Activated CD8-positive, alpha-beta T cell treated with anti-CD3 and anti-CD28 coated beads for 36 hours (primary cell): ENCODE measurements around the gene PDE6C. TPM values are rescaled to one million over a fixed set of nuclear protein-coding genes. Genes with fewer than 3 reads are reported as not detected.

Experiments used
- ATAC-seq: fragments of 200-7000 bp; cut with Tn5 transposase; one replicate; pipeline ENCODE4 v1.10.0; 2021; ENCODE audit warnings: mild to moderate bottlenecking, moderate library complexity
- CTCF ChIA-PET: fragments of 350-600 bp; sonication (Branson Sonifier 250); formaldehyde crosslinking; loops from one replicate; lab custom pipeline; 2021; ENCODE audit warnings: antibody characterized with exemption; lab: Charles Lee
- POLR2A ChIA-PET: fragments of 350-600 bp; sonication (Branson Sonifier 250); formaldehyde crosslinking; loops from one replicate; lab custom pipeline; 2021; ENCODE audit warnings: antibody characterized with exemption; lab: Charles Lee
- DNase-seq: peaks from one replicate; pipeline ENCODE4 v3.0.0-alpha.2; 2020
- H3K27ac Mint-ChIP-seq: one replicate; pipeline ENCODE4 v1.8.0; 2021; ENCODE audit warnings: mild to moderate bottlenecking, mixed read lengths
- H3K27me3 Mint-ChIP-seq: one replicate; pipeline ENCODE4 v1.8.0; 2021; ENCODE audit warnings: mixed read lengths
- H3K36me3 Mint-ChIP-seq: one replicate; pipeline ENCODE4 v1.8.0; 2021; ENCODE audit warnings: low read depth, mixed read lengths
- H3K4me1 Mint-ChIP-seq: one replicate; pipeline ENCODE4 v1.8.0; 2021; ENCODE audit warnings: low read depth, mixed read lengths
- H3K4me3 Mint-ChIP-seq: one replicate; pipeline ENCODE4 v1.8.0; 2021; ENCODE audit warnings: mild to moderate bottlenecking, moderate library complexity, mixed read lengths
- H3K9me3 Mint-ChIP-seq: one replicate; pipeline ENCODE4 v1.8.0; 2021; ENCODE audit warnings: mixed read lengths
- intact Hi-C: fragments of 100-400 bp; cut with micrococcal nuclease; formaldehyde crosslinking; loops from one replicate; pipeline ENCODE4 v1.10.0; 2022
- total RNA-seq, 2 experiments: library from RNA; stranded (reverse); gene quantifications; one replicate each; pipeline ENCODE4 v1.2.3, GENCODE V29; 2021
- TF ChIP-seq, protein P1 (sequence below): fragments of 200-600 bp; IDR thresholded peaks from one replicate; pipeline ENCODE4 v1.8.0; 2022; ENCODE audit warnings: antibody characterized with exemption, mild to moderate bottlenecking

The PDE6C gene
- total RNA-seq, 2 experiments from 2014 or later = not detected

DNA sequence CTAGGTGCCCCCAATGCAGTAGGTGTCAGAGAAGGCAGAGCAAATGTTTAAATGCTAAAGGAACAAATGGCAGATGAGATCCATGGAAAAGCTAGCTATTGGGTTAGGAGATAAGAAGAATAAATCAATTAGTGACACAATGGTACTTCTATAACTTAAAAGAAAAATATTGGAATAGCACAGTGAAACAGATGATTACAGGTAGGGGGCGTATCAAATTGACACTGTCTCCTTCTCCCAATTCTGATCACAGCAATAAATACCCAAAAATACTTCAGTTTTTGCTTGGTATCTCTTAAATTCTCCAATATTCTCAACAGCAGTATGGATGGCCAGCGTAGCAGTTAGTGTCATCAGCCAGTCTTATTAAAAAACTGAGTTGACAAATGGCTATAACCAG, 84.9 kb downstream of the PDE6C start:
- Mint-ChIP-seq H3K4me3 (no peak overlapping the region), H3K27ac (no peak overlapping the region), H3K36me3 (peaks cover 6% of the 10 kb centered on the region), H3K9me3 (no peaks in the 10 kb centered on the region), H3K27me3 (no peaks in the 10 kb centered on the region), H3K4me1 (peaks cover 8% of the 10 kb centered on the region)
- ChIA-PET POLR2A (no interaction called here), CTCF (interaction anchor here (1.1 kb wide), 1 partner anchor 321 kb away, joined by 3 read pairs; no protein-coding TSS in a partner anchor)
- intact Hi-C loops = no loop called here
- ATAC-seq (no peak), DNase-seq (no peak)
- TF ChIP-seq, protein P1, sequence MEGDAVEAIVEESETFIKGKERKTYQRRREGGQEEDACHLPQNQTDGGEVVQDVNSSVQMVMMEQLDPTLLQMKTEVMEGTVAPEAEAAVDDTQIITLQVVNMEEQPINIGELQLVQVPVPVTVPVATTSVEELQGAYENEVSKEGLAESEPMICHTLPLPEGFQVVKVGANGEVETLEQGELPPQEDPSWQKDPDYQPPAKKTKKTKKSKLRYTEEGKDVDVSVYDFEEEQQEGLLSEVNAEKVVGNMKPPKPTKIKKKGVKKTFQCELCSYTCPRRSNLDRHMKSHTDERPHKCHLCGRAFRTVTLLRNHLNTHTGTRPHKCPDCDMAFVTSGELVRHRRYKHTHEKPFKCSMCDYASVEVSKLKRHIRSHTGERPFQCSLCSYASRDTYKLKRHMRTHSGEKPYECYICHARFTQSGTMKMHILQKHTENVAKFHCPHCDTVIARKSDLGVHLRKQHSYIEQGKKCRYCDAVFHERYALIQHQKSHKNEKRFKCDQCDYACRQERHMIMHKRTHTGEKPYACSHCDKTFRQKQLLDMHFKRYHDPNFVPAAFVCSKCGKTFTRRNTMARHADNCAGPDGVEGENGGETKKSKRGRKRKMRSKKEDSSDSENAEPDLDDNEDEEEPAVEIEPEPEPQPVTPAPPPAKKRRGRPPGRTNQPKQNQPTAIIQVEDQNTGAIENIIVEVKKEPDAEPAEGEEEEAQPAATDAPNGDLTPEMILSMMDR = no peak

DNA sequence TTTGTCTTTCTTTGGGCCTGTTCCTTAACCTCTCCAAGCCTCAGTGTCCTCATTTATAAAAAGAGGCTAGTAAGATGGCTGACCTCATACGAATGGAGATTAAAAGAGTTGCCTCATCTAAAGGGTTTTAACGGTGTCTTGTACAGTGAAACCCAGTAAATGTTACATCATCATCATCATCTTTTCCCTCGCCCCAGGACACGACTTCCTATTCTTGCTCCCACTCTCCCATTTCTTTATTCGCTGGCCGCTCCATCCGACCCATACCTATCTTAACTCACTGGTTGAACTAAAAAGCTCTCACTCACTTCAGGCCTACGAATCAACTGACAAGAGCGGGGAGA, 89.5 kb downstream of the PDE6C start:
- no peaks in the 10 kb centered on the region for H3K9me3 Mint-ChIP-seq
- H3K4me3 Mint-ChIP-seq = no peak overlapping the region
- H3K27me3 Mint-ChIP-seq = no peaks in the 10 kb centered on the region
- DNase-seq (no peak), ATAC-seq (peak; percentile 19)
- POLR2A ChIA-PET = no interaction called here
- CTCF ChIA-PET = interaction anchor here (1.1 kb wide), 1 partner anchor 23 kb away, joined by 4 read pairs; no protein-coding TSS in a partner anchor
- H3K36me3 Mint-ChIP-seq = peaks cover 4% of the 10 kb centered on the region
- peaks cover 13% of the 10 kb centered on the region for H3K4me1 Mint-ChIP-seq
- intact Hi-C loops = no loop called here
- TF ChIP-seq, protein P1 = no peak
- no peak overlapping the region for H3K27ac Mint-ChIP-seq

DNA sequence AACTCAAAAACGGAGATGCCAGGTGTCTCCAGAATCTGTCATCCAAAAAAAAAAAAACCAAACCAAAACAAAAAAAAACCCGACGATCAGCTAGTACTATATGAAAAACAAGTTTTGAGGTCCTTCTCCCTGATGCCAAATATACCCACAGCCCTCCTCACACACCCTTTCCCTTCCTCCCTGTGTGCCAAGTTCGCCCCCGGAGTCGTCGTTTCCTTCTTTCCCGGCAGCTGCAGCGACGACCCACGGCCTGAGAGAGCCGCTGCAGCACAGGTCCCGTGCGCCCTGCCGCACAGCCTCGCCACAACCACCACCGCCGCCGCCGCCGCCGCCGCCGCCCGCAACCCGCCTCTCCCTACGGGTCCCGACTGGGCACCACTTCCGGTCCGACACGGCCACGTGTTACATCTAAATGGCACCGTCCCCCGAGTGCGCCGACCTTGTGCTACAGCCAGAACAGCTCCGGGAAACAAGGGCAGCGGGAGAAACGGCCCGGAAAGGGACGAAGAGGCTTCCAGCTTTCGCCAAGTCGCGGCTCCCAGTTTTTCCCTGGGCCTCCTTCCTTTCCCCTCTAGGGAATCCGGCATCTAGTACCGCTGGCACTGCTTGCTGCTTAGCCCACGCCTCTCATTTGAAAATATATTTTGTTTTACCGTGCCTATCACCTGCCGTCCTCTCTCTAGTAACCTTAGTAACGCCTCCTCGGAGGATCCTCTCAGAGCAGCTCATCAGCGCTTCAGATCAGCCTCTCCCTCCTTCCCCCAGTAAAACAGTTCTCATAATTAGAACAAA, 90.1 kb downstream of the PDE6C start, which contains the start of gene FRA10AC1:
Gene FRA10AC1 (minus strand): TSS at position 383 of the 792 bp plus-strand sequence. CDS start 2,486 bp downstream, outside the sequence.
- intact Hi-C loops = no loop called here
- Mint-ChIP-seq H3K27me3 (no peaks in the 10 kb centered on the region), H3K9me3 (no peaks in the 10 kb centered on the region), H3K36me3 (peaks cover 1% of the 10 kb centered on the region), H3K27ac (no peak within 1 kb of the TSS), H3K4me3 (no peak within 1 kb of the TSS), H3K4me1 (peaks cover 16% of the 10 kb centered on the region)
- CTCF ChIA-PET = interaction anchor here (1.1 kb wide), 1 partner anchor 23 kb away, joined by 4 read pairs; no protein-coding TSS in a partner anchor
- POLR2A ChIA-PET = interaction anchor here (0.6 to 1.2 kb wide), 3 partner anchors 13 to 206 kb away, joined by 3 to 5 read pairs (median 4); partner anchors contain the start of gene CEP55
- ATAC-seq = peak; percentile 85
- TF ChIP-seq, protein P1 = no peak
- peak; percentile 79 for DNase-seq

DNA sequence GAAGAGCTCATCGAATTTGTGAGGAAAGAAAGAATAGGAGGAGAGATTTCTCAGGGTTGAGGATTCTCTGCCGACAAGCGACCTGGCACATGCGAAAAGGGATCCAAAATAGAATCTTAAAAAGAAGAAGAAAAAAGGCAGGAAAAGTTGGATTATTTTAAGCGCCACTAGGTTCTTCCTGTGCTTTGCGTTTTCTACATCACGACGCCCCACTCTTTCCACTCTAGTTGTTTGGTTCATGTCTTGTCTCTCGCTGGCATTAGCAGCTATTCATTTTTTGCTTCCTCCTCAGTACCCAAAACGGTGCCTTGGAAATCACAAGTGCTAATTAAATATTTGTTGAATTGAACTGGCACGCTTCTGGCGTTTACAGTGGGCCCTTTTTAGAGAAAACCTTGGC, 90.7 kb downstream of the PDE6C start:
- no peaks in the 10 kb centered on the region for H3K27me3 Mint-ChIP-seq
- peaks cover 1% of the 10 kb centered on the region for H3K36me3 Mint-ChIP-seq
- H3K4me1 Mint-ChIP-seq = peaks cover 23% of the 10 kb centered on the region
- POLR2A ChIA-PET = interaction anchor here (0.6 to 1.2 kb wide), 3 partner anchors 14 to 207 kb away, joined by 3 to 5 read pairs (median 4); partner anchors contain the start of gene CEP55
- H3K9me3 Mint-ChIP-seq = no peaks in the 10 kb centered on the region
- H3K4me3 Mint-ChIP-seq = no peak overlapping the region
- TF ChIP-seq, protein P1 = no peak
- ATAC-seq (no peak), DNase-seq (no peak)
- intact Hi-C loops = no loop called here
- no peak overlapping the region for H3K27ac Mint-ChIP-seq
- CTCF ChIA-PET = interaction anchor here (1.1 kb wide), 1 partner anchor 24 kb away, joined by 4 read pairs; no protein-coding TSS in a partner anchor

DNA sequence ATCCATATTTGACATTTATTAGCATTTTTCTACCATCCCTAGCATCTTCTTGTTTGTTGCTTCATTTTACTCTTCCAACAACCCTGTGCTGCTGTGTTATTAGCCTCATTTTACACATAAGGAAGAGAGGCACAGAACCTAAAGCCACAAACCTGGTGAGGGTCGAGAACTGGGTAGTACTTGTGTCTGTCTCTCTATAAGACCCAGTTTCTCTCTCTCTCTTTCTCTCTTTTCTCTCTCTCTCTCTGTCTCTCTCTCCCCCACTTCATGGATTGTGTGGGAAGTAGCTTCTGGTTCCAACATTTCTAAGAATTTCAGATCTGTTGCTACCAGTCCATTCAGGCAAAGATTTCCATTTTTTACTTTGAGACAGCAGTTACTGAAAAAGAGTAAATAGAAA, 91.5 kb downstream of the PDE6C start:
- ATAC-seq (no peak), DNase-seq (no peak)
- Mint-ChIP-seq H3K4me3 (peak overlapping the region; percentile 37), H3K36me3 (peaks cover 1% of the 10 kb centered on the region), H3K4me1 (peaks cover 23% of the 10 kb centered on the region), H3K9me3 (no peaks in the 10 kb centered on the region), H3K27me3 (no peaks in the 10 kb centered on the region), H3K27ac (peak overlapping the region; percentile 53)
- TF ChIP-seq, protein P1 = no peak
- CTCF ChIA-PET = no interaction called here
- POLR2A ChIA-PET = no interaction called here
- intact Hi-C loops = no loop called here
